A549 (cell line): Measurements from ENCODE around the gene SPP1. TPM values are rescaled to one million over a fixed set of nuclear protein-coding genes. Genes with fewer than 3 reads are reported as not detected.
"Not testable (repeated sequence)": the region's sequence is repeated elsewhere in the genome, so short reads cannot be mapped to it uniquely, and the experiment has no call there.

ENCODE experiments used
- ATAC-seq, 2 experiments: fragments of 200-7000 bp in 1 of 2; fragments of >200 bp in 1 of 2; cut with Nextera tagmentation in 1 of 2; cut with Tn5 transposase in 1 of 2; 3 replicates each; pipeline versions ENCODE4 v1.8.0 to v1.9.1; 2018 to 2020; ENCODE audit warnings: mild to moderate bottlenecking in 1 of 2, moderate library complexity in 1 of 2
- CTCF ChIA-PET: fragments of 300-600 bp; sonication (Branson Sonifier 250); formaldehyde crosslinking; extraction: SDS; loops from one replicate; lab custom pipeline; 2021; ENCODE audit warnings: antibody characterized with exemption, inconsistent platforms; lab: Yijun Ruan, JAX
- POLR2A ChIA-PET: fragments of 350-600 bp; formaldehyde crosslinking; extraction: SDS; loops from one replicate; lab custom pipeline; 2021; ENCODE audit warnings: antibody characterized with exemption, inconsistent platforms; lab: Yijun Ruan, JAX
- DNase-seq, 2 experiments: peaks; one replicate each; pipeline versions ENCODE4 v3.0.0 to v3.0.0-alpha.2; 2011 to 2016; ENCODE audit warnings: low read depth in 1 of 2, low spot score in 1 of 2
- FAIRE-seq: peaks from 2 replicates; lab custom pipeline; 2011; peaks lifted over from hg19 to GRCh38; lab: Jason Lieb, UNC
- H3K27ac ChIP-seq, 2 experiments: fragments of >200 bp; sonication (Bioruptor Twin); formaldehyde crosslinking; 3 replicates each; pipeline ENCODE4 v1.5.1; 2016 to 2017
- H3K4me1 ChIP-seq: fragments of >200 bp; sonication (Bioruptor Twin); formaldehyde crosslinking; 3 replicates; pipeline ENCODE4 v1.6.1; 2016
- H3K4me2 ChIP-seq: fragments of >200 bp; sonication (Bioruptor Twin); formaldehyde crosslinking; 3 replicates; pipeline ENCODE4 v1.6.1; 2016
- H3K4me3 ChIP-seq: fragments of >200 bp; sonication (Bioruptor Twin); formaldehyde crosslinking; 3 replicates; pipeline ENCODE4 v1.5.1; 2016
- H3K9me3 ChIP-seq: fragments of >200 bp; sonication (Bioruptor Twin); formaldehyde crosslinking; 3 replicates; pipeline ENCODE4 v1.6.1; 2016
- CEBPB ChIP-seq, 2 experiments: fragments of >200 bp in 1 of 2; sonication (Bioruptor Twin) in 1 of 2; formaldehyde crosslinking in 1 of 2; IDR thresholded peaks; 2 replicates each; pipeline ENCODE4 v1.6.1; 2012 to 2016
- FOSB ChIP-seq: fragments of 250-450 bp; sonication (Bioruptor Pico); IDR thresholded peaks from 2 replicates; pipeline ENCODE4 v1.5.0; 2020; ENCODE audit warnings: mild to moderate bottlenecking, moderate library complexity
- HOXB5 ChIP-seq: fragments of 250-450 bp; sonication (Bioruptor Pico); IDR thresholded peaks from 2 replicates; pipeline ENCODE4 v1.5.0; 2020; ENCODE audit warnings: mild to moderate bottlenecking, moderate library complexity
- MAZ ChIP-seq: fragments of 150-350 bp; IDR thresholded peaks from 2 replicates; pipeline ENCODE4 v1.6.1; 2014; ENCODE audit warnings: antibody characterized with exemption, low read depth, low read length, borderline replicate concordance
- MYC ChIP-seq: IDR thresholded peaks from 2 replicates; pipeline ENCODE4 v1.6.1; 2012; ENCODE audit warnings: mild to moderate bottlenecking, inconsistent platforms, low read length, improper control_type of control experiment, borderline replicate concordance
- NR3C1 ChIP-seq: fragments of >200 bp; sonication (Bioruptor Twin); formaldehyde crosslinking; IDR thresholded peaks from 3 replicates; pipeline ENCODE4 v1.6.1; 2017
- RFX5 ChIP-seq: fragments of 450-650 bp; IDR thresholded peaks from 2 replicates; pipeline ENCODE4 v1.7.1; 2014; ENCODE audit warnings: antibody characterized with exemption, mild to moderate bottlenecking, moderate library complexity
- TP53 ChIP-seq: fragments of 250-450 bp; sonication (Bioruptor Pico); IDR thresholded peaks from 2 replicates; pipeline ENCODE4 v1.5.0; 2021; ENCODE audit warnings: mild to moderate bottlenecking, moderate library complexity
- WGBS: methylation state at CpG from one replicate; pipeline ENCODE4 v1.1.6; 2017; ENCODE audit errors: missing lambda C conversion rate; 5-methylcytosine and 5-hydroxymethylcytosine counted together
- polyA plus RNA-seq, 4 experiments: library from polyadenylated mRNA; depleted of rRNA in 3 of 4; stranded (reverse); fragments of >200 nt; fragmentation: RNase III in 1 of 4; extraction: RNeasy Plus Mini Kit Qiagen cat#74134 plus additional on column Dnase treatment in 1 of 4; gene quantifications; 2 replicates in 3 of 4; 3 replicates in 1 of 4; pipeline ENCODE4 v1.2.3, GENCODE V29; 2011 to 2017
- TF ChIP-seq, protein P1 (sequence below): fragments of >200 bp; sonication (Bioruptor Twin); formaldehyde crosslinking; IDR thresholded peaks from 3 replicates; pipeline ENCODE4 v1.5.1; 2016
- TF ChIP-seq, protein P2 (sequence below): fragments of 450-650 bp; IDR thresholded peaks from 2 replicates; pipeline ENCODE4 v1.6.1; 2014; ENCODE audit warnings: antibody characterized with exemption
- TF ChIP-seq, protein P3 (sequence below): IDR thresholded peaks from 2 replicates; pipeline ENCODE4 v1.6.1; 2012

The SPP1 gene
- polyA plus RNA-seq, 2 of the 4 experiments (the other 2 are of a cell fraction): 226 to 415 TPM

DNA sequence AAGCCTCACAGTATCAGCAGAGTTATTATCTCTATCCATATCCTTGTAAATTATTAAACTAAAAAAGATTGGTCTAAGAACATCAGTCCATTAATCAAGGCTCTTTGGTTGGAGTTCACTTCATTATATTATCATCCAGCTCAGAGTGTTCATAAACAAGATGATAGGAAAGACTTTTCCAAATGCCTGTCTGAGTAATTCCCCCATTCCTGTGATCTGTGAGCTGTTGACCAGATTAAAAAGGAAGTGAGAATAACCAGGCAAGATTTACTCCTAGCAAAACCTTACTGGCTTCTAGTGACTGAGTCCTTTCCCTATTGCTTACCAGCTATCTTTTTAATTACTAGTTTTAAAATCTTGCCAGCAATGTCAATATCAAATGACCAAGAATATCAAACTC is 46.8 kb downstream of the SPP1 start:
- no peak overlapping the region for H3K4me2 ChIP-seq
- no peak overlapping the region for H3K4me3 ChIP-seq
- ChIA-PET POLR2A (no interaction called here), CTCF (interaction anchor here (0.6 to 1.3 kb wide), 6 partner anchors 11 to 243 kb away, joined by 3 to 5 read pairs (median 3); no protein-coding TSS in a partner anchor)
- H3K9me3 ChIP-seq: peaks cover 16% of the 10 kb centered on the region
- no peak for ATAC-seq
- no peak for TF ChIP-seq MAZ
- no peak for TF ChIP-seq TP53 (CRISPR knock-in tag)
- TF ChIP-seq, protein P1, sequence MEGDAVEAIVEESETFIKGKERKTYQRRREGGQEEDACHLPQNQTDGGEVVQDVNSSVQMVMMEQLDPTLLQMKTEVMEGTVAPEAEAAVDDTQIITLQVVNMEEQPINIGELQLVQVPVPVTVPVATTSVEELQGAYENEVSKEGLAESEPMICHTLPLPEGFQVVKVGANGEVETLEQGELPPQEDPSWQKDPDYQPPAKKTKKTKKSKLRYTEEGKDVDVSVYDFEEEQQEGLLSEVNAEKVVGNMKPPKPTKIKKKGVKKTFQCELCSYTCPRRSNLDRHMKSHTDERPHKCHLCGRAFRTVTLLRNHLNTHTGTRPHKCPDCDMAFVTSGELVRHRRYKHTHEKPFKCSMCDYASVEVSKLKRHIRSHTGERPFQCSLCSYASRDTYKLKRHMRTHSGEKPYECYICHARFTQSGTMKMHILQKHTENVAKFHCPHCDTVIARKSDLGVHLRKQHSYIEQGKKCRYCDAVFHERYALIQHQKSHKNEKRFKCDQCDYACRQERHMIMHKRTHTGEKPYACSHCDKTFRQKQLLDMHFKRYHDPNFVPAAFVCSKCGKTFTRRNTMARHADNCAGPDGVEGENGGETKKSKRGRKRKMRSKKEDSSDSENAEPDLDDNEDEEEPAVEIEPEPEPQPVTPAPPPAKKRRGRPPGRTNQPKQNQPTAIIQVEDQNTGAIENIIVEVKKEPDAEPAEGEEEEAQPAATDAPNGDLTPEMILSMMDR: no peak
- TF ChIP-seq, protein P2, sequence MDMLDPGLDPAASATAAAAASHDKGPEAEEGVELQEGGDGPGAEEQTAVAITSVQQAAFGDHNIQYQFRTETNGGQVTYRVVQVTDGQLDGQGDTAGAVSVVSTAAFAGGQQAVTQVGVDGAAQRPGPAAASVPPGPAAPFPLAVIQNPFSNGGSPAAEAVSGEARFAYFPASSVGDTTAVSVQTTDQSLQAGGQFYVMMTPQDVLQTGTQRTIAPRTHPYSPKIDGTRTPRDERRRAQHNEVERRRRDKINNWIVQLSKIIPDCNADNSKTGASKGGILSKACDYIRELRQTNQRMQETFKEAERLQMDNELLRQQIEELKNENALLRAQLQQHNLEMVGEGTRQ: no peak
- TF ChIP-seq, protein P3, sequence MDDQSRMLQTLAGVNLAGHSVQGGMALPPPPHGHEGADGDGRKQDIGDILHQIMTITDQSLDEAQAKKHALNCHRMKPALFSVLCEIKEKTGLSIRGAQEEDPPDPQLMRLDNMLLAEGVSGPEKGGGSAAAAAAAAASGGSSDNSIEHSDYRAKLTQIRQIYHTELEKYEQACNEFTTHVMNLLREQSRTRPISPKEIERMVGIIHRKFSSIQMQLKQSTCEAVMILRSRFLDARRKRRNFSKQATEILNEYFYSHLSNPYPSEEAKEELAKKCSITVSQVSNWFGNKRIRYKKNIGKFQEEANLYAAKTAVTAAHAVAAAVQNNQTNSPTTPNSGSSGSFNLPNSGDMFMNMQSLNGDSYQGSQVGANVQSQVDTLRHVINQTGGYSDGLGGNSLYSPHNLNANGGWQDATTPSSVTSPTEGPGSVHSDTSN: no peak
- no peak for TF ChIP-seq NR3C1
- TF ChIP-seq RFX5: no peak
- no peak for TF ChIP-seq HOXB5 (CRISPR knock-in tag)
- TF ChIP-seq MYC: no peak
- no peak for TF ChIP-seq FOSB (CRISPR knock-in tag)
- peaks cover 29% of the 10 kb centered on the region for H3K4me1 ChIP-seq
- no peak for FAIRE-seq
- DNase-seq: no peak
- no peak overlapping the region for H3K27ac ChIP-seq

DNA sequence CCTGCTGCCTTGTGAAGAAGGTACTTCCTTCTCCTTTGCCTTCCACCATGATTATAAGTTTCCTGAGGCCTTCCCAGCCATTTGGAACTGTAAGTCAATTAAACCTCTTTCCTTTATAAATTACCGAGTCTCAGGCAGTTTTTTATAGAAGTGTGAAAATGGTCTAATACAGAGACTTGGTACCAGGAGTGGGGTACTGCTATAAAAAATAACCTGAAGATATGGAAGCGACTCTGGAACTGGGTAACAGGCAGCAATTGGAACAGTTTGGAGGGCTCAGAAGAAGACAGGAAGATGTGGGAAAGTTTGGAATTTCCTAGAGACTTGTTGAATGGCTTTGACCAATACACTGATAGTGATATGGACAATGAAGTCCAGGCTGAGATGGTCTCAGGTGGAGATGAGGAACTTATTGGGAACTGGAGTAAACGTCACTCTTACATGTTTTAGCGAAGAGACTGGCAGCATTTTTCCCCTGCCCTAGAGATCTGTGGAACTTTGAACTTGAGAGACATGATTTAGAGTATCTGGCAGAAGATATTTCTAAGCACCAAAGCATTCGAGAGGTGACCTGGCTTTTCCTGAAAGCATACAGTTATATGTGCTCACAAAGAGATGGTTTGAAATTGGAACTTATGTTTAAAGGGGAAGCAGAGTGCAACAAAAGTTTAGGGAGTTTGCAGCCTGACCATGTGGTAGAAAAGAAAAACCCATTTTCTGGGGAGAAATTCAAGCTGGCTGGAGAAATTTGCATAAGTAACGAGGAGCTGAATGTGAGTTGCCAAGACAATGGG is 50.6 kb downstream of the SPP1 start:
- DNase-seq, H3K4me2 ChIP-seq, H3K27ac ChIP-seq, H3K4me3 ChIP-seq, ATAC-seq, POLR2A ChIA-PET, FAIRE-seq: not testable (repeated sequence)
- CTCF ChIA-PET: interaction anchor here (0.9 to 1.2 kb wide), 2 partner anchors 10 to 193 kb away, joined by 3 read pairs; no protein-coding TSS in a partner anchor
- 91% methylated on average over 6 of the region's 6 CpGs for WGBS
- H3K9me3 ChIP-seq: peaks cover 16% of the 10 kb centered on the region
- peaks cover 13% of the 10 kb centered on the region; the same call in 1 of the 3 replicates for H3K4me1 ChIP-seq

DNA sequence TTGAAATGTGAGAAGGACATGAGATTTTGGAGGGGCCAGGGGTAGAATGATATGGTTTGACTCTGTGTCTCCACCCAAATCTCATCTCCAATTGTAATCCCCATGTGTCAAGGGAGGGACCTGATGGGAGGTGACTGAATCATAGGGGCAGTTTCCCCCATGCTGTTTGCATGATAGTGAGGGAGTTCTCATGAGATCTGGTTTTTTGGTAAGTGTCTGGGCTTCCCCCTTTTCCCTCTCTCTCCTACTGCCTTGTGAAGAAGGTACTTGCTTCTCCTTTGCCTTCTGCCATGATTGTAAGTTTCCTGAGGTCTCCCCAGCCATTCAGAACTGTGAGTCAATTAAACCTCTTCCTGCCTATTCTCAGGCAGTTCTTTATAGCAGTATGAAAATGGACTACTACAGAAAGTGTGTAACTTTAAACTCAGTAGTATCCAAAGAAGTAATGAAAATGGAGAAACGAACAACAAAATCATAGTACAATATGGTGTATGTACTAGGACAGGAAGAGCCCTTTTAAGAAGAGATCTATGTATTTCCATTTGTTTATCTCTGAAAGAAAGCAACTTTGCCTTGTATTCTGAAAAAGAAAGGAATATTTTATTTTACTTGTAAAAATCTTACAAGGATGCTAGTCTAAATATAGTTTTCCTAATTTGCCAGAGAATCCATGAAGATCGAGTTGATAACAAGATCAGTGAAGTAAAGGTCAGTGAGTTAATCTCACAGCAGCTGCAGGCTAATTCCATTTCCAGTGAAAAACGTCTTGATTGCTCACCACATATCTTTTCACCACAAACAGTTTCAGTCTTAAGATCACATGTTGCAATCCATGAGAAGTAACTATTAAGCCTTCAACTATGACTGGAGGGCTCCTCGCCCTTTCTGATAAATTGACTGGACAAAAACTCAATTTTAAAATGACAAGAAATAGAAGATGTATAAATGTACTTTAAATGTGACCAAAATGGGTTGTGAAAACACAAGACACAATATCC is 52.4 kb downstream of the SPP1 start:
- FAIRE-seq (peak; percentile 13), ATAC-seq (0 out of 6 replicates have a peak, but pooled peaks of 1 of the 2 experiments have one; percentile 19)

More for the DNA sequence above, 52.4 kb downstream of the SPP1 start:
- no peak overlapping the region for H3K4me3 ChIP-seq
- POLR2A ChIA-PET: no interaction called here
- 66% methylated on average over 4 of the region's 4 CpGs for WGBS
- H3K27ac ChIP-seq: no peak overlapping the region
- peak in 1 of 2 experiments; percentile 4 for DNase-seq
- peak overlapping the region; percentile 18; the same call in 2 of the 3 replicates for H3K4me2 ChIP-seq
- TF ChIP-seq MAZ (no peak), CEBPB (IDR thresholded peaks at IDR 0.05) (0 out of 4 replicates have a peak, but pooled peaks of 1 of the 2 experiments have one; percentile 4)
- peaks cover 11% of the 10 kb centered on the region; the same call in 1 of the 3 replicates for H3K4me1 ChIP-seq
- peaks cover 16% of the 10 kb centered on the region for H3K9me3 ChIP-seq
- CTCF ChIA-PET: interaction anchor here (1.2 kb wide), 1 partner anchor 12 kb away, joined by 3 read pairs; no protein-coding TSS in a partner anchor
